Activated CD8-positive, alpha-beta memory T cell treated with anti-CD3 and anti-CD28 coated beads, Interleukin-2, amount 50 U/mL, for 24 hours (primary cell): Measurements from ENCODE around the gene OR2S2.
"Not testable (repeated sequence)": the region's sequence is repeated elsewhere in the genome, so short reads cannot be mapped to it uniquely, and the experiment has no call there.

Source experiments
- DNase-seq: peaks from one replicate; pipeline ENCODE4 v3.0.0-alpha.2; 2020; ENCODE audit errors: extremely low read depth

OR2S2 gene, protein sequence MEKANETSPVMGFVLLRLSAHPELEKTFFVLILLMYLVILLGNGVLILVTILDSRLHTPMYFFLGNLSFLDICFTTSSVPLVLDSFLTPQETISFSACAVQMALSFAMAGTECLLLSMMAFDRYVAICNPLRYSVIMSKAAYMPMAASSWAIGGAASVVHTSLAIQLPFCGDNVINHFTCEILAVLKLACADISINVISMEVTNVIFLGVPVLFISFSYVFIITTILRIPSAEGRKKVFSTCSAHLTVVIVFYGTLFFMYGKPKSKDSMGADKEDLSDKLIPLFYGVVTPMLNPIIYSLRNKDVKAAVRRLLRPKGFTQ

GRCh38 chr9:35958104-35958837 is at the start of gene OR2S2:
Gene OR2S2, minus strand, starts transcription at chr9:35958154. Its CDS starts 56 bp downstream, at chr9:35958098.
- no peak for DNase-seq

DNA sequence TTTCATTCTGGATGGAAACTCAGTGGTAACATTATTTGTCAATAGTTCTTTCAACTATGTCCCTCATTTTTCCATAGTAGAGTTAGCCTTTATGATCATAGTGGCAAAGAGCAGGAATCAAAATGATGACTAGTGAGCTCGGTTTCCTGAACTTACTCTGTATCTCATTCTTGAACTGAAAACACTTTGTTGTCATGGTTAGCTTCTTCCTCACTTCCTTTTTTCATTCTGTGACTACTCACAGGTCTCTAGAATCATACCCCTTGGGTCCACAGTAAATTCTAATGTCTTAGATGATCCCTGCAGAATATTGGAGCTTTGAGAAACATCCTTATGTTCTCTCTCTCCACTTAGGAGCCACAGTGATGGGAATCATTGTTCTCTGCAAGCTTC is 49.4 kb upstream of the OR2S2 start:
- DNase-seq, result no peak

DNA sequence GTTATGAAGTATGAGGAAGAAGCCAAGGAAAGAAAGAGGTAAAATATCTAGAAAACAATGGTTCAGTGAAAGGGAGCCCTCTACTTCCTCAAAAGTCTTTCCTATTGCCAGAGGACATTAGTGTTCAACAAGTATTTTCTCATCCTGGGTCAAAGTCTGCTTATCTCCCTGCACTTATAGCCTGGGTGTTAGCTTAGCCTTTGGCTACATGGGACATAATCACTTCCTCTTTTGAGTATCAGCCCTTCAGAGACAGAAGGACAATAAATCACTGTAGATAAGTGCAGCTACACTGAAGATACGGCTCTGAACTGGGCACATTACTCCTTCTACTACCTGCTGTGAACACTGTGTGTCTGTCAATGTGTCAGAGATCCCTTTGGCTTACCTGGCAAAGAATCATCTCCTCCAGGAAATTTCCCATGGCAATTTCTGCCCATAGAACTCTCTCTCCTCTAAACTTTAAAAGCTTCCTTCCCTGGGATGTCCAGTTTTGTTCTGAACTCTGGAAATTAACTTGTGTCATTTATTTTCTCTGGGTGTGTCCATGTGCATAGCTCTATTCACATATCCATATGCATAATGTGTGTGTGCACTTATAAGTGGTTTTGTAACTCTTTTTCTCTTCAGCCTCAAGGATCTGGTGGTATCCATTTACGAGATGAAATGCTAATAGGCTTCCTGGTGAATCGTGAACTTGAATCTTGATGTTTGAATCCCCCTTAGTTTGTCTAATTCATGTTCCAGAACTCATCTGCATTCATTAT is 48.8 kb upstream of the OR2S2 start:
- no peak for DNase-seq

GRCh38 chr9:36005891-36006290 is 47.9 kb upstream of the OR2S2 start:
- no peak for DNase-seq

DNA sequence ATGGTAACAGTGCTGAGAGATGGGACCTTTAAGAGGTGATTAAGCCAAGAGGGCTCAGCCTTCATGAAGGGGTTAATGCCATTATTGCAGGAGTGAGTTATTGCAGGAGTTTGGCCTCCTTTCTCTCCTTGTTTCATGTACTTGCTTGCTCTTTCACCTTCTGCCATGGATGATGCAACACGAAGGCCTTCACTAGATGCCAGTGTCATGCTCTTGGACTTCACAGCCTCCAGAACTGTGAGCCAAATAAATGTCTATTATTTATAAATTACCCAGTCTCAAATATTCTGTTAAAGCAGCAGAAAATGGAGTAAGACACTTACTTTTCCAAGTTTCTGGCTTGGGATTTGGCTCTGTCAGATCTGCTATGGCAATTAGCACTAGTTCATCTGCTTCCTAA is 40.4 kb upstream of the OR2S2 start:
- DNase-seq, result no peak

DNA sequence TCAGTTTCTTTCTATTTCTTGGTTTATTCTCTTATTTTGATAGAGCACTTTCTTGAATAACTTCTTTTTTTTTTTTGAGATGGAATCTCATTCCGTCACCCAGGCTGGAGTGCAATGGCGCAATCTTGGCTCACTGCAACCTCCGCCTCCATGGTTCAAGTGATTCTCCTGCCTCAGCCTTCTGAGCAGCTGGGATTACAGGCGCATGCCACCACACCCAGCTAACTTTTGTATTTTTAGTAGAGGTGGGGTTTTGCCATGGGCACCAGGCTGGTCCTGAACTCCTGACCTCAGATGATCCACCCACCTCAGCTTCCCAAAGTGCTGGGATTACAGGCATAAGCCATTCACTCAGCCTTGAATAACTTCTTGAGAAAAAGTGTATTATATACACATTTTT is 39.1 kb upstream of the OR2S2 start:
- not testable (repeated sequence) for DNase-seq

DNA sequence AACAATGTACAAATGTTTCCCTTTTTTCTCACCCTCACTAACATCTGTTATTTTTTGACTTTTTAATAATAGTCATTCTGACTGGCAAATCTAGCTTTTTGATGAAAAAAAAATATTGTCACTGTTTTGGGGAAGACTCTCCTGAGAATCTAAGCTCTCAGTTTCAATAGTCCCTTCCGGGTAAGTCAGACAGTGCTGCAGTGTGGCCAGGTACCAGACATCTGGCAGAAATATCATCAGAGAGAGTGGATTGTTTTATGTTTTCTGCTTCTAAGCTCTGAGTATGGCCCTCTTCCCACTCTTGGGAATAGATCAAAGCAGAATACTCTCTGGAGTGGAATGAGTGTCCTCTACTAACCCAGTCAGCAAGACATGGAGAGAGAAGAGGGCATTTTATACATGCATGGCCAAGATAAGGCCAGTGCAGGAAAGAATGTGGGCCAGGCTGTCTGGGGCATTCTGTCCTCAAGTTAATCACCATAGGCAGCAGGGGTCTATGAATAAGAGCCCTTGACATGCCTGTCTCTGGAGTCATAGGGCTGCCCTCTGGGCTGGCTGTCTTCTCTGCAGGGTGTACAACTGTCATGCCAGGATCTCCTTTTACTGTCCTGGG is 38.5 kb upstream of the OR2S2 start:
- DNase-seq, result no peak

DNA sequence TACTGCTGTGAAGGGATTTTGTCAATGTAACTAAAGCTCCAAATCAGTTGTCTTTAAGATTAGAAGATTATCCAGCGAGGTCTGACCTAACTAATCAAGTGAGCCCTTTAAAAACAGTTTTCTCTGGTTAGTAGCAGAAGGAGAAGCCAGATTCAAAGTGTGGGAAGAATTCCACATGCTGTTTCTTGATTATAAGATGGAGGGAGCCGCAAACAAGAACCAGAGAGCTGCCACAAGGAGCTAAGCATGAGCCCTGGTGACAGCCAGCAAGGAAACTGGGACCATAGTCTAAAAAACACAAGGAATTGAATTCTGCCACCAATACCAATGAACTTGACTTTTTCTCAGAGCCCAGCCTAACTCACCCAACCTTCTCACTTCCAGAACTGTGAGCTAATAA is 37.0 kb upstream of the OR2S2 start:
- DNase-seq, result no peak

DNA sequence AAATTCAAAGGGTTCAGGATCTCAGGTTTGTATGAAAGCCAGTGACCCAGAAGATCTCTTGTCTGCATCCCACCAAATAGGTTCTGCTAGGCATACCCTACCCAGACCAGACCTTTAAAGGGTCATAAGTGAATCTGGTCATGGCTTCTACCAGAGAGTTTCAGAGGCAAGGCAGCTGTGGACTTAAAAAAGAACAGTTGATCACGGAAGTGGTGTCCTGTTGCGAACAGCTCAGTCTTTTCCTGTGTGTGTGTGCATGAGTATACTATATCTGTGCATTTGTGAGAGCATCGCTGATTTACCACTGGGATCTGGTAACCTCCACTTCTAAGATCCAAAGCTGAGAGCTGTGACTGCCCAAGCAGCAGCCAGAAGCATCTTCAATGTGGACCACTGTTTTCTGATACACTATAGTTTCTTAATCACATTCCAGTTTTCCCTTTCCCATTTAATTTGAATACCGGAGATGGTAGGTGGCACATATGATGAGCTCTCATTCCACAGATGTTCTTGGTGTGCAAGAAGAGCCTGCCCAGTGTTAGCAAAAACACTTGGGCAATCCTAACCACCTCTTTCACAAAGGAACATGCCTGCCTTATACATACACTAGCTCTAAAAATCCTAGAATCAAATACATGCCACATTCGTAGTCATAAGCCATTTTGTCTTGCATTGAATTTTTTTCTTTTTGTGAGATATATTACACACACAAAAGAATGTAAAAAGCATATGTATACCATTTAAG is 36.2 kb upstream of the OR2S2 start:
- no peak for DNase-seq

GRCh38 chr9:35993136-35993535 is 35.2 kb upstream of the OR2S2 start:
- DNase-seq, result not testable (repeated sequence)

DNA sequence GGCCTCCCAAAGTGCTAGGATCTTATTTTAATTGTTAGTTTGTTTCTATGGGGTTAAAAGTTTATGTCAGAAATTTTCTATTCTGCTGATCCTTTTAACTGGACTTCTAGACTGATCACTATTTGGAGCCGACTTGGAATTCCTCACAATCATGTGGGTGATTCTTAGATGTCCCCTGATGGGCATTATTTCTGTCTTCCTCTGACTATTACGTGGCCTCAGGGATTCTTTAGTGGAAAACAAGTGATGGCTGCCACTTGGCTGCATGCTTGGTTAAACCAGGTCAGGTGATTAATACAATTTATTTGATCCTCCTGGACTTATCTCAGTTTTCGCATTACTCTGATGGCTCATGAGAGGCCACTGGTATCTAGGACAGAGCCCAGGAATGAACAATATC is 32.2 kb upstream of the OR2S2 start:
- DNase-seq, result no peak

DNA sequence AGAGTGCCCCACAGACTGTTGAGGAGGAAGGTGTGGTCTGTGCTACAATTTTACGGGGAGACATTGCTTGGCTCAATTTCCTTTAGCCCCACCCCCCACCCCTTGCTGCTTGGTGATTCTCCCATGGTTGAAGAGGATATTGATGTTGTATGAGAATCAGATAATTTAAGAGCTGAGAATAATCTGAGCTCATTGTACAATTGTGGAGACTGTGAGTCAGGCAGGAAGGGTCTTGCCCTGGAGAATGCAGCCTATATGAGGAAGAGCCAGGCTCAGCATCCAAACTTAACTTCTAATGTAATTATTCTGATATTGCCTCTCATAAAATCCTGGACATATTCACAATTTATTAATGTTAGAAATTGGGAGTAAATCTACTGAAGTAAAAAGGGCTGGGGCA is 26.1 kb upstream of the OR2S2 start:
- DNase-seq, result no peak

DNA sequence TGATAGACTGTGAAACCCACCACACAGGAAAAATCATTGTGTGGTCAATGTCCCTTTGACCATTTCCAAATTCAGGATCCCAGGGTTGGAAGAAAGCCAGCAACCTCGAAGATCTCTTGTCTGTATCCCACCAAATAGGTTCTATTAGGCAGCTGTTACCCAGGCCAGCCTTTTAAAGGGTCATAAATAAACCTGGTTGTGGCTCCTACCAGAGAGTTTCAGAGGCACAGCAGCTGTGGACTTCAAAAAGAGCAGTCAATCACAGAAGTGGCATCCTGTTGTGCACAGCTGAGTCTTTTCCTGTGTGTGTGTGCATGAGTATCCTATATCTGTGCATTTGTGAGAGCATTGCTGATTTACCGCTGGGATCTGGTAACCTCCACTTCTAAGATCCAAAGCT is 23.7 kb upstream of the OR2S2 start:
- no peak for DNase-seq

DNA sequence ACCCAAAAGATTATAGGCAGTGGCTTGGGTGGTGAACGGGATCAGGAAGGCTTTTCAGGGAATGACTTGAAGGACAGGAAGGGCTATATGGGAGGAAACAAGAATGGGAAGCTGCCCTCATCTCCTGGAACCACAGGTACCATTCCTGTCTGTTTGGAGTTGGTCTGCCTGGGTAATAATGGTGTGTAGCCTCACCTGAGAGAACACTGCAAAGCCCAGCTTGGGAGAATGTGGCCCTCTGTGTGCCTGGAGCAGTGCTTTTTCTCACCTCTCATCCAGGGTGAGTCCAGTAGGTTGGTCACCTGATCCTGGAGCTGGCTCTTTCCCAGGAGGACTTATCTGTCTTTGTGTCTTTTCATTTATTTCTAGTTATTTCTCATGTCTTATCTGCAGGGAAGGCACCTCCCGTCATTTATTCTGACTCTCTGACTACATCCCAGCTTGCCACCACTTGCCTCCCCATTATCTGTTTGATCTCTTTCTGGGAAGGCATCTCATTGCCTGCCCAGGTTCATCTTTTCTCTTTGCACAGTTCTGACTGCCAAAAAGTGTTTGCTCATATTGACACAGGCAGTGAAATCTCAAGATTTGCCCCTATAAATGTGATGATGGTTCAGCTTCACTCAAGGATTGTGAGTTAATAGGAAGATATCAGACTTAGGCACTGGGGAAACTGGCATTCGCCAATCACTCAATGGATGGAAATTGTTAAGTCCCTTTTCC is 22.5 kb upstream of the OR2S2 start:
- no peak for DNase-seq

- no peak for DNase-seq
Measured at GRCh38 chr9:35978792-35979191, 20.8 kb upstream of the OR2S2 start.

GRCh38 chr9:35976726-35977125 is 18.8 kb upstream of the OR2S2 start:
- no peak for DNase-seq

GRCh38 chr9:35974800-35975199 is 16.8 kb upstream of the OR2S2 start:
- DNase-seq, result no peak

GRCh38 chr9:35972093-35972492 is 14.1 kb upstream of the OR2S2 start:
- DNase-seq, result no peak

- DNase-seq, result no peak
Measured at GRCh38 chr9:35967042-35967441, 9.1 kb upstream of the OR2S2 start.

GRCh38 chr9:35966433-35966832 is 8.5 kb upstream of the OR2S2 start:
- DNase-seq, result no peak

DNA sequence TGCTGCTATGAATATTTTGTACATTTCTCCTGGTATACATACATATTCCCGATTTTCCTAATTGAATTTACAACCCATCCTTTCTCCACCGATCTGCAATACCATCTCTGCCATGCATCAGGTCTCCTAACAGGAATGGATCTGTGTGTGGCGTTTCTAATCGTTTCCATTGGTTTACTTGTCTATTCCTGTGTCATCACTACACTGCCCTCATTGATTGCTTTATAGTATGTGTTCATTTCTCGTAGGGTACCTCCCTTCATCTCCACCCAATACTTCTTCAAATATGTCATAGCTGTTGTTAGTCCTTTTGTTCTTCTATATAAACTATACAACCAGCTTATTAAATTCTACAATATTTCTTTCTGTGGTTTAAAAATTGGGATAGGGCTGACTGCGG is 7.1 kb upstream of the OR2S2 start:
- no peak for DNase-seq
